Upper lobe of left lung (tissue), 6 donors: ENCODE data around the gene KIR2DL1. TPM values are rescaled to one million over a fixed set of nuclear protein-coding genes. Genes with fewer than 3 reads are reported as not detected.
A peak's percentile ranks its signal among the peaks of the same experiment; 100 is the strongest.
"Not testable (repeated sequence)": the region's sequence is repeated elsewhere in the genome, so short reads cannot be mapped to it uniquely, and the experiment has no call there.

ENCODE experiments used
- ATAC-seq, 2 donors: fragments of 200-7000 bp; cut with Tn5 transposase; one replicate each; pipeline ENCODE4 v1.9.1; 2022; ENCODE audit warnings: mild to moderate bottlenecking in 2 of 2, moderate library complexity in 2 of 2; ENCODE audit not compliant: low FRiP score in 2 of 2
- DNase-seq, 2 donors: peaks; one replicate each; pipeline ENCODE4 v3.0.0-alpha.2; 2019 to 2020
- H3K27ac ChIP-seq, 4 donors: fragments of 200-600 bp; sonication (generic); one replicate each; pipeline ENCODE4 v1.5.1; 2016 to 2019
- H3K27me3 ChIP-seq, 4 donors: fragments of 200-600 bp; sonication (generic); one replicate each; pipeline ENCODE4 v1.5.1; 2017 to 2019
- H3K36me3 ChIP-seq, 4 donors: fragments of 200-600 bp; sonication (generic); one replicate each; pipeline ENCODE4 v1.5.1; 2016 to 2019
- H3K4me1 ChIP-seq, 4 donors: fragments of 200-600 bp; sonication (generic); one replicate each; pipeline ENCODE4 v1.5.1; 2018 to 2019
- H3K4me3 ChIP-seq, 4 donors: fragments of 200-600 bp; sonication (generic); one replicate each; pipeline ENCODE4 v1.5.1; 2017 to 2019; ENCODE audit warnings: mild to moderate bottlenecking in 2 of 4, moderate library complexity in 1 of 4
- H3K9me3 ChIP-seq, 4 donors: fragments of 200-600 bp; sonication (generic); one replicate each; pipeline ENCODE4 v1.5.1; 2018 to 2019
- POLR2AphosphoS5 ChIP-seq, 2 donors: sonication (generic); formaldehyde crosslinking; IDR thresholded peaks; one replicate each; pipeline ENCODE4 v1.5.1; 2017; ENCODE audit warnings: antibody characterized with exemption in 2 of 2
- WGBS, 2 donors: methylation state at CpG; one replicate each; pipeline ENCODE4 v1.1.5; 2017 to 2018; 5-methylcytosine and 5-hydroxymethylcytosine counted together
- total RNA-seq, 6 donors: library from RNA; depleted of rRNA in 4 of 6; stranded (reverse); fragments of >200 nt in 4 of 6; gene quantifications; one replicate each; pipeline versions ENCODE4 v1.1.0 to v1.2.1, GENCODE V29; 2016 to 2021
- donor health status: DM: no; HTN: no; CAD: no; lungs with moderate emphysema.
- donor health status: DM: no; HTN: yes; CAD: no; lungs with severe emphysema.

Gene KIR2DL1
- total RNA-seq, 6 donors from 2014 or later: 0.23 to 0.37 (median 0.30) TPM; not detected in 3

DNA sequence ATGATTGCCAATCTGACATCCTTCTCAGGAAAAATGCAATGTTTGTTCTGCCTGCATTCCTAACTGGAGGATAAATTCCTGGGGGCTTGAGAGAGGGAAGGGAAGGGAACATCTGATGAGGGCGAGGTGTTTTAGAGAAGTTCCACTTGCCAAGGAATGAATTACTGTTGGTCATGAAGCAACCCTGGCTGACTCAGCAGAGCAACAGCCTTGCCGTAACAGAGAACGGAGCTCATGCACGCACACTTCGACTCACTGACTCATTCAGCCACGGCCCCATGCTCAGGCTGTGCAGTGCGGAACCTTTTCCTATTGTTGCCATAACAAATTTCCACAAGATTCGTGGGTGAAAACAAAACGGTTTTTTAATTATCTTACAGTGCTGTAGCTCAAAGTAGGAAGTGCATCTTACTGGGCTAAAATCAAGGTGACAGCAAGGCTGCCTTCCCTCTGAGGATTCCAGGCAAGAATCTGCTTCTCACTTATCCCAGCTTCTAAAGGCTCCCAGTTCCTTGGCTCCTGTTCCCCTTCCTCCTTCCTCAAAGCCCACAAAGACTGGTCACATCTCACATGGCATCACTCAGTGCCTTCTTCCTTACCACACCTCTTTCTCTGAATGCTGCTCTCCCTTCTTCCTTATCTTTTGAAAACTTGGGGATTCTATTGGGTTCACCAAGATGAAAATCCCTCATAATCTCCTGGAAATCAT is 21.8 kb upstream of the KIR2DL1 start:
- 62 to 65% methylated on average over 8 to 9 of the region's 9 CpGs for WGBS, 2 donors
- TF ChIP-seq POLR2AphosphoS5 (IDR thresholded peaks at IDR 0.05): peak in 1 of 2 donors; percentile 28
- peak overlapping the region in 1 of 4 donors; percentile 61 for H3K27ac ChIP-seq
- ATAC-seq, H3K36me3 ChIP-seq, H3K27me3 ChIP-seq, H3K4me1 ChIP-seq, H3K4me3 ChIP-seq, H3K9me3 ChIP-seq: not testable (repeated sequence)
- peak in 1 of 2 donors; percentile 75 for DNase-seq

DNA sequence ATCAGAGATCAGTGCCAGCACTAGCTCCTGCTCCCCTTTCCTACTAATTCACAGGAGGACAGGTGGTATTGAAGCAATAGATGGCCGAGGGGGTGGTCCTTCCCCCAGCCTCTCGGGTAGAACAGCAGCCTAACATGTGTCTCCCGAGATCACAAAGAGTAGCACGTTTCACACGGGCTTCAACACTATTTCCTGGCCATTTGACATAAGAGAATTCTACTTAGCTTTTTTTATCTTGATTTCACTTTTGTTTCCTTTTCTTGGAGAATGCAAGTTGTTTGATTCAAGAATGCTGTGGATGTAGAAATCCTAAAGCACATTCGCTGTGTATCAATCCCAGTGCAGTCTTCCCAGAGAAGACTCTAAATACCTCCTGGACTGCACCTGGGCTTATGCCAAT is 19.3 kb upstream of the KIR2DL1 start:
- WGBS, 2 donors: 63 to 72% methylated on average over 6 of the region's 6 CpGs
- not testable (repeated sequence) for H3K27ac ChIP-seq, H3K36me3 ChIP-seq, DNase-seq, H3K9me3 ChIP-seq, ATAC-seq, H3K4me3 ChIP-seq, H3K27me3 ChIP-seq, H3K4me1 ChIP-seq

DNA sequence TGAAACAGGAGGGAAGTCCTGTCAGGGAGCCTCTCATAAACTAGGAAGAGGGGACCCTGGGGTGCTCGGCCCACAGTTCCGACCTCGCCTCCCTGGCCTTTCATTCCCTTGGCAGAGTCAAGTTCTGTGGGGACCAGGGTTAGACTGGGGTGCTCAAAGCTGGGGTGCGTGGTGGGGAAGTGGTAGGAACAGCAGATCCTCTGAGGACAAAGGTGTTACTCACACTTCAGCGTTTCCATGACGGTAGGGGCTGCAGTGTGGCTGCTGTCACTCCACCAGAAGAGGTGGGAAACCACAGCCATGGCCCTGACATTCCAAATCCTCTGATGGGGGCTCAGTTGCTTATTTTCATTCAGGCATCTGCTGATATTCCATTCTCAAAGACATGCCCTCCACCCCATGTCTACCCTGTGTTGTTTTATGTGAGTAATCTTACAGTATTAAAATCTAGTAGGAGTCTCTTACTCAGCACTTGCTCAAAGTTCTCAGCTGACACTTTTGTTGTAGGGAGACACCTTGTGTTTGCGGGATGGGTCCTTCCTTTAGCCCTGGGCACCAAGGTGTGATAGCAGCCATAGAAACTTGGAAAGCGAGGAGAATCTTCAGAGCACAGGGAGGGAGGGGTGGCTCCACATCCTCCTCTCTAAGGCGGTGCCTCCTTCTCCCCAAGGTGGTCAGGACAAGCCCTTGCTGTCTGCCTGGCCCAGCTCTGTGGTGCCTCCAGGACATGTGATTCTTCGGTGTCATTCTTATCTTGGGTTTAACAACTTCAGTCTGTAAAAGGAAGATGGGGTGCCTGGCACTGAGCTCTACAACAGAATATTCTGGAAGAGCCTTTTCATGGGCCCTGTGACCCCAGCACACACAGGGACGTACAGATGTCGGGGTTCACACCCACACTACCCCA is 13.1 kb upstream of the KIR2DL1 start:
- not testable (repeated sequence) for ATAC-seq, H3K27ac ChIP-seq, DNase-seq, H3K36me3 ChIP-seq, H3K4me1 ChIP-seq, H3K9me3 ChIP-seq, H3K4me3 ChIP-seq, H3K27me3 ChIP-seq
- whole genome bisulfite sequencing, 2 donors: 85 to 87% methylated on average over 10 to 11 of the region's 12 CpGs

DNA sequence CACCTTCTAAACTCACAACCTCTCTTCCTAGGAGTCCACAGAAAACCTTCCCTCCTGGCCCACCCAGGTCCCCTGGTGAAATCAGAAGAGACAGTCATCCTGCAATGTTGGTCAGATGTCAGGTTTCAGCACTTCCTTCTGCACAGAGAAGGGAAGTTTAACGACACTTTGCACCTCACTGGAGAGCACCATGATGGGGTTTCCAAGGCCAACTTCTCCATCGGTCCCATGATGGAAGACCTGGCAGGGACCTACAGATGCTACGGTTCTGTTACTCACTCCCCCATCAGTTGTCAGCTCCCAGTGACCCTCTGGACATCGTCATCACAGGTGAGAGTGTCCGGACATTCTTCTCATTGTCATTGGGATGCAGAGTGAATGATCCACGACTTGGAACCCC is 11.0 kb upstream of the KIR2DL1 start:
- H3K9me3 ChIP-seq, ATAC-seq, H3K4me1 ChIP-seq, H3K27me3 ChIP-seq, H3K36me3 ChIP-seq, H3K4me3 ChIP-seq, H3K27ac ChIP-seq, DNase-seq: not testable (repeated sequence)
- 58 to 66% methylated on average over 5 to 6 of the region's 6 CpGs for WGBS, 2 donors

DNA sequence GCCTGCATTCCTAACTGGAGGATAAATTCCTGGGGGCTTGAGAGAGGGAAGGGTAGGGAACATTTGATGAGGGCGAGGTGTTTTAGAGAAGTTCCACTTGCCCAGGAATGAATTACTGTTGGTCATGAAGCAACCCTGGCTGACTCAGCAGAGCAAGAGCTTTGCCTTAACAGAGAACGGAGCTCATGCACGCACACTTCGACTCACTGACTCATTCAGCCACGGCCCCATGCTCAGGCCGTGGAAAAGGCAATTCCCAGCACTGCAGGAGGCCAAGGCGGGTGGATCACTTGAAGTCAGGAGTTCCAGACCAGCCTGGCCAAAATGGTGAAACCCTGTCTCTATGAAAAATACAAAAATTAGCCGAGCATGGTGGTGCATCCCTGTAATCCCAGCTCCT is 5.4 kb upstream of the KIR2DL1 start:
- DNase-seq: peak in 1 of 2 donors; percentile 70
- 56 to 59% methylated on average over 6 to 8 of the region's 8 CpGs for WGBS, 2 donors
- H3K36me3 ChIP-seq, H3K27me3 ChIP-seq, H3K4me3 ChIP-seq, ATAC-seq, H3K4me1 ChIP-seq, H3K9me3 ChIP-seq: not testable (repeated sequence)
- H3K27ac ChIP-seq: peak overlapping the region in 1 of 4 donors; percentile 40

DNA sequence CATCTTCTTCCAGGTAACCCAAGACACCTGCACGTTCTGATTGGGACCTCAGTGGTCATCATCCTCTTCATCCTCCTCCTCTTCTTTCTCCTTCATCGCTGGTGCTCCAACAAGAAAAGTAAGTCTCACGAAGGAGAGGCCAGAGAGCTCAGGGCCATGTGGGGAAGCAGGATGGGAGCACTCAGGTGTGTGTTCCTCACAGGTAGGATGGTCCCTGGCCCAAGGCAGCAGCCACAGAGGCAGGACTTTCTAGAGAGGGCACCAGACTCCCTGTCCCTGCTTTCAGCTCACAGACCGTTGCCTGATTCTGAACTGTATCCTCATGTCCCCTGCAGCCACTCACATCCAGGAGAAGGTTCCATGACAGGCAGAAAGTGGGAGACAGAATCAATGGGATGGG is 3.1 kb upstream of the KIR2DL1 start:
- DNase-seq, H3K27me3 ChIP-seq, H3K27ac ChIP-seq, ATAC-seq, H3K9me3 ChIP-seq, H3K4me1 ChIP-seq, H3K36me3 ChIP-seq, H3K4me3 ChIP-seq: not testable (repeated sequence)
- WGBS, 2 donors: 77 to 81% methylated on average over 3 to 4 of the region's 4 CpGs

DNA sequence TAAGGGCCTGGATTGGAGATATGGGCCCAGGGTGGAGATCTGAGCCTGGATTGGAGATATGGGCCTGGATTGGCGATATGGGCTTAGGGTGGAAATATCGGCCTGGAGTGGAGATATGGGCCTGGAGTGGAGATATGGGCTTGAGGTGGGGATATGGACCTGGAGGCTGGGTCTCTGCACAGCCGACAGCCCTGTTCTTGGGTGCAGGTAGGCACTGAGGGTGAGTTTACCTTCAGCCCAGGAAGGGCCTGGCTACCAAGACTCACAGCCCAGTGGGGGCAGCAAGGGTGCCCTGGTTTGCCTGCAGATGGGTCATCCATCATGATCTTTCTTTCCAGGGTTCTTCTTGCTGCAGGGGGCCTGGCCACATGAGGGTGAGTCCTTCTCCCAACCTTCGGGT is 918 bp downstream of the KIR2DL1 start:
- H3K36me3 ChIP-seq, H3K9me3 ChIP-seq, H3K27ac ChIP-seq, H3K4me3 ChIP-seq, DNase-seq, H3K27me3 ChIP-seq, ATAC-seq, H3K4me1 ChIP-seq: not testable (repeated sequence)
- WGBS, 2 donors: 85 to 87% methylated on average over 4 of the region's 4 CpGs

DNA sequence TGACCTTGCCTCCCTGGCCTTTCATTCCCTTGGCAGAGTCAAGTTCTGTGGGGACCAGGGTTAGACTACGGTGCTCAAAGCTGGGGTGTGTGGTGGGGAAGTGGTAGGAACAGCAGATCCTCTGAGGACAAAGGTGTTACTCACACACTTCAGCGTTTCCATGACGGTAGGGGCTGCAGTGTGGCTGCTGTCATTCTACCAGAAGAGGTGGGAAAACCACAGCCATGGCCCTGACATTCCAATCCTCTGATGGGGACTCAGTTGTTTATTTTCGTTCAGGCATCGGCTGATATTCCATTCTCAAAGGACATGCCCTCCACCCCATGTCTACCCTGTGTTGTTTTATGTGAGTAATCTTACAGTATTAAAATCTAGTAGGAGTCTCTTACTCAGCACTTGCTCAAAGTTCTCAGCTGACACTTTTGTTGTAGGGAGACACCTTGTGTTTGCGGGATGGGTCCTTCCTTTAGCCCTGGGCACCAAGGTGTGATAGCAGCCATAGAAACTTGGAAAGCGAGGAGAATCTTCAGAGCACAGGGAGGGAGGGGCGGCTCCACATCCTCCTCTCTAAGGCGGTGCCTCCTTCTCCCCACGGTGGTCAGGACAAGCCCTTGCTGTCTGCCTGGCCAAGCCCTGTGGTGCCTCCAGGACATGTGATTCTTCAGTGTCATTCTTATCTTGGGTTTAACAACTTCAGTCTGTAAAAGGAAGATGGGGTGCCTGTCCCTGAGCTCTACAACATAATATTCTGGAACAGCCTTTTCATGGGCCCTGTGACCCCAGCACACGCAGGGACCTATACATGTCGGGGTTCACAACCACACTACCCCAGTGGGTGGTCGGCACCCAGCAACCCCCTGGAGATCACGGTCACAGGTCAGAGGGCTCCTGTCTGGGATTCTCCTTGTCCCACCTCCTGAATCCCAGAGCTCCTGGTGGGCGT is 1.7 kb downstream of the KIR2DL1 start:
- not testable (repeated sequence) for H3K27ac ChIP-seq, ATAC-seq, H3K9me3 ChIP-seq, DNase-seq, H3K36me3 ChIP-seq, H3K27me3 ChIP-seq, H3K4me1 ChIP-seq, H3K4me3 ChIP-seq
- 85 to 89% methylated on average over 9 to 14 of the region's 15 CpGs for WGBS, 2 donors

DNA sequence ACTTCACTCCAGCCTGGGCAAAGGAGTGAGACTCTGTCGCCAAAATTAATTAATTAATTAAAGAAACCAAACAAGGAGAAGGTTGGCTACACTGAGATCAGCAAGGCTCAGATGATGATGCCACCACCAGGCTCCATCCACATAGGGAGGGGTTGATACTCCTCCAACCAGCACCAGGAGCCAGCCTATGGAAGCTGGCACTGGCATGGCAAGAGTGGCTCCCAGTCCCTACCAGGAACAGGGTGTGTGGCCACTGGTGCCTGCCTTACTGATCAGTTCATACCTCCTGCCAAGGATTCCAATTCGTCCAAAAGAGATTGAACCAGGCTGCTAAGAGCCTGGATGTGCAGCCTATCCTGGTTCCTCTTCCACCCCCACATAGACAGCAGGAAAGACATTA is 3.1 kb downstream of the KIR2DL1 start:
- not testable (repeated sequence) for ATAC-seq, H3K4me1 ChIP-seq, H3K27ac ChIP-seq, H3K9me3 ChIP-seq, H3K36me3 ChIP-seq, H3K27me3 ChIP-seq, DNase-seq, H3K4me3 ChIP-seq
- WGBS, 2 donors: 69 to 91% methylated on average over 1 to 2 of the region's 2 CpGs

DNA sequence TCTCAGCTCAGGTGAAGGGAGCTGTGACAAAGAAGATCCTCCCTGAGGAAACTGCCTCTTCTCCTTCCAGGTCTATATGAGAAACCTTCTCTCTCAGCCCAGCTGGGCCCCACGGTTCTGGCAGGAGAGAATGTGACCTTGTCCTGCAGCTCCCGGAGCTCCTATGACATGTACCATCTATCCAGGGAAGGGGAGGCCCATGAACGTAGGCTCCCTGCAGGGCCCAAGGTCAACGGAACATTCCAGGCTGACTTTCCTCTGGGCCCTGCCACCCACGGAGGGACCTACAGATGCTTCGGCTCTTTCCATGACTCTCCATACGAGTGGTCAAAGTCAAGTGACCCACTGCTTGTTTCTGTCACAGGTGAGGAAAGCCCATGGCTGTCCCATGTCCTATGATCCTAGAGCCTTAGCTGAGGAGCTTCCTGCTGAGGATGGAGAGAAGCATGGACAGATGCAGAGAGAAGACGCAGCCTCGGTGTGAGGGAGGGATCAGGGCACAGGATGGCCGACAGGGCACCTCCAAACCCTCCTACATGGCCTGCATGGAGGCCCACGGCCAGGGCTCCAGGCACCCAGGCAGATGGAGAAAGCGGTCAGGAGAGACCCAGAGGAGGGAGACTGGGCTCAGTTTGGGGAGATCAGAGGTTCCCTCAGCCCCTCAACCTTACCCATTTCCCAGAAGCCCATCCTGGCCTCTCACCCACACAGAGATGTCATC is 5.7 kb downstream of the KIR2DL1 start:
- H3K36me3 ChIP-seq, H3K9me3 ChIP-seq, H3K4me3 ChIP-seq, ATAC-seq, H3K27me3 ChIP-seq, H3K4me1 ChIP-seq, H3K27ac ChIP-seq: not testable (repeated sequence)
- DNase-seq: peak in 1 of 2 donors; percentile 44
- 65 to 83% methylated on average over 12 of the region's 12 CpGs for WGBS, 2 donors

DNA sequence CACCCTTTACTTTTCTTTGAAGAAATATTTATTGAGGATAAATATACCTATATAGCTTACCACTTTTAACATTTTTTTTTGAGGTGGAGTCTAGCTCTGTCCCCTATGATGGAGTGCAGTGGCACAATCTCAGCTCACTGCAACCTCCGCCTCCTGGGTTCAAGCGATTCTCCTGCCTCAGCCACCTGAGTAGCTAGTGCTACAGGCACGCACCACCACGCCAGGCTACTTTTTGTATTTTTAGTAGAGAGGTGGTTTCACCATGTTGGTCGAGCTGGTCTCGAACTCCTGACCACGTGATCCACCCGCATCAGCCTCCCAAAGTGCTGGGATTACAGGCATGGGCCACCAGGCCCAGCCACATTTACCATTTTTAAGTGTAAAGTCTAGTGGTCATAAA is 6.2 kb downstream of the KIR2DL1 start:
- not testable (repeated sequence) for H3K36me3 ChIP-seq, ATAC-seq, H3K4me1 ChIP-seq, DNase-seq, H3K4me3 ChIP-seq, H3K9me3 ChIP-seq, H3K27ac ChIP-seq, H3K27me3 ChIP-seq
- 86 to 87% methylated on average over 8 of the region's 8 CpGs for WGBS, 2 donors

DNA sequence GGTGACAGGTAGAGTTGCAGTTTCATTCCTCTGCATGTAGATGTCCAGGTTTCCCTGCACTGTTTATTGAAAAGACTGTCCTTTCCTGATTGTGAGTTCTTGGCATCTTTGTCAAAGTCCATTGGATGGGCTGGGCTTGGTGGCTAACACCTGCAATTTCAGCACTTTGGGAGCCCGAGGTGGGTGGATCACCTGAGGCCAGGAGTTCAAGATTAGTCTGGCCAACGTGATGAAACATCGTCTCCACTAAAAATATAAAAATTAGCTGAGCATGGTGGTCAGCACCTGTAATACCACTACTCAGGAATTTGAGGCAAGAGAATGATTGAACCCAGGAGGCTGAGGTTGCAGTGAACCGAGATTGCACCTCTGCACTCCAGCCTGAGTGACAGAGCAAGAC is 8.3 kb downstream of the KIR2DL1 start:
- H3K36me3 ChIP-seq: not testable (repeated sequence)

More for the DNA sequence above, 8.3 kb downstream of the KIR2DL1 start:
- 69 to 76% methylated on average over 3 to 4 of the region's 4 CpGs for WGBS, 2 donors
- H3K9me3 ChIP-seq, H3K27ac ChIP-seq, H3K27me3 ChIP-seq, H3K4me1 ChIP-seq, H3K4me3 ChIP-seq, ATAC-seq, DNase-seq: not testable (repeated sequence)
